Measurements from ENCODE around the gene POLR3GL. TPM values are rescaled to one million over a fixed set of nuclear protein-coding genes. Genes with fewer than 3 reads are reported as not detected.

Gene POLR3GL, protein sequence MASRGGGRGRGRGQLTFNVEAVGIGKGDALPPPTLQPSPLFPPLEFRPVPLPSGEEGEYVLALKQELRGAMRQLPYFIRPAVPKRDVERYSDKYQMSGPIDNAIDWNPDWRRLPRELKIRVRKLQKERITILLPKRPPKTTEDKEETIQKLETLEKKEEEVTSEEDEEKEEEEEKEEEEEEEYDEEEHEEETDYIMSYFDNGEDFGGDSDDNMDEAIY
- 10.9 and 14.2 TPM in 2 replicates for total RNA-seq

GRCh38 chr1:145964328-145965118, at the start of gene POLR3GL, which contains the start of gene ANKRD34A:
POLR3GL (plus strand) TSS chr1:145964690; CDS start chr1:145974866, 10,176 bp downstream.
ANKRD34A (minus strand) TSS chr1:145964575; CDS start chr1:145961759, 2,816 bp downstream.

GRCh38 chr1:145918144-145918991, 46.1 kb upstream of the POLR3GL start, which contains the start of gene PEX11B:
PEX11B (minus strand) TSS chr1:145918717; CDS start chr1:145918688, 29 bp downstream.

DNA sequence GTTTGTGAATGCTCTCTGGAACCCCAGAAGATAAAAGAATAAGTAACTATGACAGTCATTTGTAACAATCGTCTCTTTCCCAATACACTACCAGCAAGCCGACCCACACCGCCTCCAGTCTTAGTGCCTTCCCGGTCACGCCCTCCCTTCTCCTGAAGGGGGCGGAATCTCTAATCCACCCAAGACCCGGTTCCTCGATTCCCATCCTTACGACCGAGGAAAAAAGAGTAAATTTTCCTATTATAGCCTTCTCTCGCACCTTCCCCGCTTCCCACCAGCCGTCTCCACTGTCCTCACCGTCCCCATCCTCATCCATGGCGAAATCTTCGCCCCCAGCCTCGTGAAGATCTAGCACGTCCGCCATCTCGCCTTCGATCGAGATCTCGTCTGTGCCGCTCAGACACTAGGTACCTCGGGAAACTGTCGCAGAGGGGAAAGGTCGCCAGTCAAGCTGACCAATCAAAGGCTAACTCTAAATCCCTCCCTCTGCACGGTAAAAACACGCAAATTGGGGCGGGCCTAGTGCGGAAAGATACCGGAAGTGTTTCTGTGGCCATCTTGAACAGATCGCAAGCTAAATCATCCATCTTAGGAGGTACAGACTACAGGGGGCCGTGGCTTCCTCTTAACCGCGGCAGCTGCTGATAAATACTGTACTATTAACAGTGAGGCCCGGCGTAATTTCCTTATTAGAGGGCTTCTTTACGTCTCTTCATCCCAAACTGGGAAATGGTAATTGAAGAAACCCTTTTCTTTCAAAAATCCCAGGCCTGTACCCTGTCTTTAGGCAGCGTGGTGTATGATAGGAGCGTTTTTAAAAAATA, 37.2 kb upstream of the POLR3GL start, which contains the start of gene RBM8A:
TSS of gene RBM8A (minus strand) at position 422 of the 824 bp plus-strand sequence. CDS start at position 364, 58 bp downstream.

DNA sequence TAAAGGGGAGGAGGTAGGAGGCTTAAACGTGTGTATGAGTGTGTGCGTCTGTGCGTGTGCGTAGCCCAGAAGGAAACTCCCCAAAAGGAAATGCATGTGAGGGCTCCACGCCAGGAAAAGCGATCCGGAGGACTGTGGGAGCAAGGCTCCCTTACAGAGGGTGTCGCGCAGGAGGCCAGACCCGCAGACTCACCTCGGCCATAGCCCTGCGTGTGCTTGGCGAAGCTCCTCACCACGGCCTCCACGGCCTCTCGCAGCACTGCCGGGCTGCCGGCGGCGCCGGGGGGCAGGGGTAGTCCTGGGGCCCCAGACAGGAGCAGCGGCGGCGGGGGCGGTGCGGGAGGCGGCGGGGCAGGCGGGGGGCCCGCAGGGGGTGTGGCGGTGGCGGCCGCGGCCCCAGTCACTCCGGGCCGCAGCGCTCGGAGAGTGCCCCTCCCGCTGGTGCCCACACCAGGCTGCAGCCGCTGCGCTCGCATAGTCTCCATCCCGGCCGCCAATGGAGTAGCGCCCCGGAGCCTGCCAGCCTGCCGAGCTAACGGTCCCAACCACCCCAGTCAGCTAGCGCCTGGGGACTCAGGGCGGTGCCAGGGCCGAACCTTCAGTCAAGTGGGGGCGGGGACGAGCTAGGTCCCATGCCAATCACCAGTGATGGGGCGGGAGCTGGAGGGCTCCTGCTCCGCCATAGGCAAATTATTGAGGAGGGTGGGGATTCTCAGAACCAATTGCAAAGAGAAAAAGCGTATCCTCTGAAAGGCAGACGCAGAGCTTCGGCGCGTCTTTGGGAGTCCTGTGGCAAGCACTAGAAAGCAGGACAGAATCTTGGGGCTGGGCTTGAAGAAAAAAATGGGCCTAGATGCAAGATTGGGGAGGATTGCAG, 6.8 kb upstream of the POLR3GL start, which contains the start of gene LIX1L:
TSS of gene LIX1L (minus strand) at position 575 of the 877 bp plus-strand sequence. CDS start at position 485, 90 bp downstream.

GRCh38 chr1:145996433-145997015, 32.0 kb downstream of the POLR3GL start, which contains the start of gene TXNIP:
TXNIP (minus strand) TSS chr1:145996579; CDS start chr1:145996266, 313 bp downstream.

GRCh38 chr1:146021622-146022402, 57.3 kb downstream of the POLR3GL start, which contains the start of gene HJV:
HJV (minus strand) TSS chr1:146021735; CDS start chr1:146020231, 1,504 bp downstream.

Other genes starting within 250 kb of the POLR3GL start
- not detected in 2 replicates for gene CD160, start 245.2 kb upstream of the POLR3GL start, total RNA-seq
- gene RNF115, start 140.6 kb upstream of the POLR3GL start, total RNA-seq, result 4.0 and 5.9 TPM in 2 replicates
- gene POLR3C, start 140.5 kb upstream of the POLR3GL start, total RNA-seq, result 21.5 and 26.1 TPM in 2 replicates
- gene NUDT17, start 119.1 kb upstream of the POLR3GL start, total RNA-seq, result 2.5 and 5.1 TPM in 2 replicates
- 36.7 and 53.5 TPM in 2 replicates for gene PIAS3, start 105.6 kb upstream of the POLR3GL start, total RNA-seq
- gene ANKRD35, start 78.8 kb upstream of the POLR3GL start, total RNA-seq, result 16.9 and 19.6 TPM in 2 replicates
- 0.65 and 1.4 TPM in 2 replicates for gene ITGA10, start 54.6 kb upstream of the POLR3GL start, total RNA-seq
- 28.5 and 31.9 TPM in 2 replicates for gene PEX11B, start 46.0 kb upstream of the POLR3GL start, total RNA-seq
- 173 and 381 TPM in 2 replicates for gene RBM8A, start 37.2 kb upstream of the POLR3GL start, total RNA-seq
- 11.7 and 11.8 TPM in 2 replicates for gene LIX1L, start 6.7 kb upstream of the POLR3GL start, total RNA-seq
- gene ANKRD34A, start 115 bp upstream of the POLR3GL start, total RNA-seq, result 0.28 and 0.49 TPM in 2 replicates
- 267 and 294 TPM in 2 replicates for gene TXNIP, start 31.9 kb downstream of the POLR3GL start, total RNA-seq
- not detected in 2 replicates for gene HJV, start 57.0 kb downstream of the POLR3GL start, total RNA-seq
- 0.09 and 0.28 TPM in 2 replicates for gene NBPF10, start 180.1 kb downstream of the POLR3GL start, total RNA-seq

All from airway epithelial cell (primary cell).